Lower leg skin (tissue), 3 donors: ENCODE results near the gene PDE7B.

Experiments
- POLR2A ChIP-seq, 2 donors: fragments of 450-650 bp; IDR thresholded peaks; one replicate each; pipeline ENCODE4 v1.6.1; 2016 to 2017; ENCODE audit warnings: antibody characterized with exemption in 2 of 2, mild to moderate bottlenecking in 1 of 2, moderate library complexity in 1 of 2
- TF ChIP-seq, protein P1 (sequence below), 3 donors: fragments of 450-650 bp; IDR thresholded peaks; one replicate each; pipeline ENCODE4 v1.5.1; 2016; ENCODE audit warnings: antibody characterized with exemption in 3 of 3, mild to moderate bottlenecking in 3 of 3, moderate library complexity in 2 of 3

DNA sequence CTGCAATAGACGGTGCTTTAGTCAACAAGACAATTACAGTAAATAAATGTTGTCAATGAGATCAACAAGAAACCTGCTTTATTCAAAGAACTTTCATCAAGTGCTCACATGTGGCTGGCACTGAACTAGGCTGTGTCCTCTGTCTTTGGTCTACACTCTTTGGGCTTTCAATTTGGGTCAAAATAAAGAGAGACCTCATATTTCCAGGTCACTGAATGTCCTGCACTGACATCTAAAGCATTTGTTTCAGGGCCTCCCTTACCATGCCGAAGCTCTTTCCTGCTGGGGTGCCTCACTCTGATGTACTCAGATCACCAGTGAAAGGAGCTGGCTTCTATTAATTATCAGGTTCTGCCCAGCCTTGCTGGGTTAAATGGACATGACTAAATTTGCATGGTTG is 32.0 kb downstream of the PDE7B start:
- TF ChIP-seq, protein P1, sequence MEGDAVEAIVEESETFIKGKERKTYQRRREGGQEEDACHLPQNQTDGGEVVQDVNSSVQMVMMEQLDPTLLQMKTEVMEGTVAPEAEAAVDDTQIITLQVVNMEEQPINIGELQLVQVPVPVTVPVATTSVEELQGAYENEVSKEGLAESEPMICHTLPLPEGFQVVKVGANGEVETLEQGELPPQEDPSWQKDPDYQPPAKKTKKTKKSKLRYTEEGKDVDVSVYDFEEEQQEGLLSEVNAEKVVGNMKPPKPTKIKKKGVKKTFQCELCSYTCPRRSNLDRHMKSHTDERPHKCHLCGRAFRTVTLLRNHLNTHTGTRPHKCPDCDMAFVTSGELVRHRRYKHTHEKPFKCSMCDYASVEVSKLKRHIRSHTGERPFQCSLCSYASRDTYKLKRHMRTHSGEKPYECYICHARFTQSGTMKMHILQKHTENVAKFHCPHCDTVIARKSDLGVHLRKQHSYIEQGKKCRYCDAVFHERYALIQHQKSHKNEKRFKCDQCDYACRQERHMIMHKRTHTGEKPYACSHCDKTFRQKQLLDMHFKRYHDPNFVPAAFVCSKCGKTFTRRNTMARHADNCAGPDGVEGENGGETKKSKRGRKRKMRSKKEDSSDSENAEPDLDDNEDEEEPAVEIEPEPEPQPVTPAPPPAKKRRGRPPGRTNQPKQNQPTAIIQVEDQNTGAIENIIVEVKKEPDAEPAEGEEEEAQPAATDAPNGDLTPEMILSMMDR (IDR thresholded peaks at IDR 0.05), result no peak
- no peak for TF ChIP-seq POLR2A (IDR thresholded peaks at IDR 0.05)
